Measurements from ENCODE around the gene POLR2A.
"Not testable (repeated sequence)": the region's sequence is repeated elsewhere in the genome, so short reads cannot be mapped to it uniquely, and the experiment has no call there.

POLR2A gene

DNA sequence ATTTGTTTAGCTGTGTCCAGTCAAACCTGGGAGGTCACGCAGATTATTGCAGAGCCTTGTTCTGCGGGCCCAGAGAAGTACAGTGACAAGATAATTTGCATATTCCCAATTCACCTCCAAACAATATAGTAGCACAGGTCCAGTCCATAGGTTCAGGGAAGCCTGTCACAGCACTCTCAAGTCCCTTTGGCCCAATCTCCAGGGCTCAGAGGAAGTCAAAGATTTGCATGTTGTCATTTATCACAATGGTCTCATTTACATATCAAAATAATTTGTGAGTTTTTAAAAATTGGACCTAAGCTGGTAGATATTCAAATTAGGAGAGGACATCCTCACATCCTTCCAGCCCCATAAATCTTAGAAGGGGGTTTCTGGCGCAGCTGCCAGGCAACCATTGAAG lies 16.7 kb upstream of the POLR2A start:
- Histone ChIP-seq H3K36me3 (ENCODE audit: insufficient read depth, low read length) (no peaks in the 10 kb centered on the region), H3K9me3 (ENCODE audit: control insufficient read depth, insufficient read depth, low read length) (no peaks in the 10 kb centered on the region), H3K4me1 (ENCODE audit: insufficient read depth, low read length) (no peaks in the 10 kb centered on the region), H3K9ac (ENCODE audit: low read depth, low read length) (no peak overlapping the region)

DNA sequence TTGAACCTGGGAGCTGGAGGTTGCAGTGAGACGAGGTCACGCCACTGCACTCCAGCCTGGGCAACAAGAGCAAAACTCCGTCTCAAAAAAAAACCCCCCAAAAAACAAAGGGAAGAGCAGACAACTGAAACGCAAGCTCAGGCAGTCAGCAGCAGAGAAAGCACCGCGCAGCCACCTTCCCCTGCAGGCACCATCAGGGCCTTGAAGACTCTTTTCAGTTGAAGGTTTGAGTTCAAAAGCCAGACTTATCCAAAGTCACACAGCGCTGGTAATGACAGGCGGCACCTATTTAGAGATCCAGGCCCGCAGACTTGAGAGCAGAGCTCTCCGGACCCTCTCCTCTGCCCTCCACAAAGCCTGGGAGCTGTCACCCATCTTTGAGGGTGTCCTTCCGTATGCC lies 15.9 kb upstream of the POLR2A start:
- no peaks in the 10 kb centered on the region for H3K4me1 ChIP-seq (ENCODE audit: insufficient read depth, low read length)
- H3K9me3 ChIP-seq (ENCODE audit: control insufficient read depth, insufficient read depth, low read length): no peaks in the 10 kb centered on the region
- H3K9ac ChIP-seq (ENCODE audit: low read depth, low read length): no peak overlapping the region
- no peaks in the 10 kb centered on the region for H3K36me3 ChIP-seq (ENCODE audit: insufficient read depth, low read length)

DNA sequence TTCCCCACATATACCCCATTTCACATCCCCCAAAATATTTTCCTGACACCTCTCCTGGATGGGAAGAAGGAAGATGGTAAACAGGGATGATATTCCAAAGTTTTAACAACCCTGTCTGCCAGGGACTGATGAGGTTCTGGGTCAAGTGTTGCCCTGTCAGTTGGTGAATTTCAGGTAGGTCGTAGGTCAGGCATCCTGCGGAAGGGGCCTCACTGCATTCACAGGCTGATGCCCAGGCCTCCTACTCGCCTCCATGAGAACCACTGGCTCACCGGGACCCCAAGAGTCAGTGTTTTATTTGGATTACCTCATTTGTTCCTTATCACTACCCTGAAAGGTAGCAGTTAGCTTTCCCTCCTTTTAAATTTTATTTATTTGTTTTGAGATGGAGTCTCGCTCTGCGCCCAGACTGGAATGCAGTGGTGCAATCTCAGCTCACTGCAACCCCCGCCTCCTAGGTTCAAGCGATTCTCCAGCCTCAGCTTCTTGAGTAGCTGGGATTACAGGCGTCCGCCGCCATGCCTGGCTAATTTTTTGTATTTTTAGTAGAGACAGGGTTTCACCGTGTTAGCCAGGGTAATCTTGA lies 15.3 kb upstream of the POLR2A start:
- no peaks in the 10 kb centered on the region for H3K4me1 ChIP-seq (ENCODE audit: insufficient read depth, low read length)
- H3K9ac ChIP-seq (ENCODE audit: low read depth, low read length): no peak overlapping the region
- H3K36me3 ChIP-seq (ENCODE audit: insufficient read depth, low read length): no peaks in the 10 kb centered on the region
- no peaks in the 10 kb centered on the region for H3K9me3 ChIP-seq (ENCODE audit: control insufficient read depth, insufficient read depth, low read length)

DNA sequence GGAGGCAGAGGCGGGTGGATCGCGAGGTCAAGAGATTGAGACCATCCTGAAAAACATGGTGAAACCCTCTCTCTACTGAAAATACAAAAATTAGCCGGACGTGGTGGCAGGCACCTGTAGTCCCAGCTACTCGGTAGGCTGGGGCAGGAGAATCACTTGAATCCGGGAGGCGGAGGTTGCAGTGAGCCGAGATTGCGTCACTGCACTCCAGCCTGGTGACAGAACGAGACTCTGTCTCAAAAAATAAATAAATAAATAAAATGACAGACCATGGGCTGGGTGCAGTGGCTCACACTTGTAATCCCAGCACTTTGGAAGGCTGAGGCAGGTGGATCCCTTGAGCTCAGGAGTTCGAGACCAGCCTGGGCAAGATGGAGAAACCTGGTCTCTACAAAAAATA lies 14.3 kb upstream of the POLR2A start:
- not testable (repeated sequence) for H3K9ac ChIP-seq (ENCODE audit: low read depth, low read length); H3K36me3 ChIP-seq (ENCODE audit: insufficient read depth, low read length); H3K9me3 ChIP-seq (ENCODE audit: control insufficient read depth, insufficient read depth, low read length); H3K4me1 ChIP-seq (ENCODE audit: insufficient read depth, low read length)

DNA sequence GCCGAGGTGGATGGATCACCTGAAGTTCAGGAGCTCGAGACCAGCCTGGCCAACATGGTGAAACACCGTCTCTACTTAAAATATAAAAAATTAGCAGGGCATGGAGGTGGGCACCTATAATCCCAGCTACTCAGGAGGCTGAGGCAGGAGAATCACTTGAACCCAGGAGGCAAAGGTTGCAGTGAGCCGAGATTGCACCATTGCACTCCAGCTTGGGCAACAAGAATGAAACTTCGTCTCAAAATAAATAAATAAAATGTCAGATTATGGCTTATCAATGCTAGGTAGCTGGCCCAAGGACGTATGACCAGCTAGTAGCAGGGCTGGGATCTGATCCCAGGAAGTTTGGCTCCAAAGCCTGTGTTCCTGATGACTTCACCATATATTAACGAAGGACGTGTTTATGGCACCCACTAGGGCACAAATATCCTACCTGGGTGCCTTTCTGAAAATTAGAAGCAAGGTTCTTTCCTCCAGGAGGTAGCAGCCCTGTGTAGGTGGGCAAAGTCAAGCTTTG lies 13.7 kb upstream of the POLR2A start:
- not testable (repeated sequence) for H3K9ac ChIP-seq (ENCODE audit: low read depth, low read length); H3K4me1 ChIP-seq (ENCODE audit: insufficient read depth, low read length); H3K36me3 ChIP-seq (ENCODE audit: insufficient read depth, low read length); H3K9me3 ChIP-seq (ENCODE audit: control insufficient read depth, insufficient read depth, low read length)

DNA sequence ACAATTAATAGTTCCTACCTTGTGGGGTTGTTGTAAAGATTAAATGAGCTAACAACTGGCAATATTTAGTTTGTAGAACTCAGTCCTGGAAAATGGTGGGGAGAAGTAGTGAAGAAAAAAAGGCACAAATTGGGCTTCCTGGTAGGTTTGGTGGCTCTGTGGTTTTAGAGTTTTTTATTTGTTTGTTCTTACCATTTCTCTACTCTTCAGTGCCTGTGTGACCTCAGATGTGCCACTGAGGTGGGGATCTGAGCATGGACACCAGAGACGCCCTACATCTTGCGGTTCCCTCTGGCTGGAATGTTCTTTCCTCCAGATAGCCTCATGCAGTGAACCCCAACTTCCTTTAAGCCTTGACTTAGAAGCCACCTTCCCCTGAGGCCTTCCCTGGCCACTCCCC lies 12.4 kb upstream of the POLR2A start:
- Histone ChIP-seq H3K4me1 (ENCODE audit: insufficient read depth, low read length) (peaks cover 12% of the 10 kb centered on the region), H3K36me3 (ENCODE audit: insufficient read depth, low read length) (no peaks in the 10 kb centered on the region), H3K9me3 (ENCODE audit: control insufficient read depth, insufficient read depth, low read length) (no peaks in the 10 kb centered on the region), H3K9ac (ENCODE audit: low read depth, low read length) (no peak overlapping the region)

DNA sequence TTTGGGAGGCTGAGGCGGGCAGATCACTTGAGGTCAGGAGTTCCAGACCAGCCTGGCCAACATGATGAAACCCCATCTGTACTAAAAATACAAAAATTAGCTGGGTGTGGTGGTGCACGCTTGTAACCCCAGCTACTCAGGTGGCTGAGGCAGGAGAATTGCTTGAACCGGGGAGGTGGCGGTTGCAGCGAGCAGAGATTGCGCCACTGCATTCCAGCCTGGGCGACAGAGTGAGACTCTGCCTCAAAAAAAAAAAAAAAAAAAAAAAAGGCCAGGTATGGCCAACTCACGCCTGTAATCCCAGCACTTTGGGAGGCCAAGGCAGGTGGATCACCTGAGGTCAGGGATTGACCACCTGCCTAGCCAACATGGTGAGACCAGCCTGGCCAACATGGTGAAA lies 9.4 kb upstream of the POLR2A start:
- H3K4me1 ChIP-seq (ENCODE audit: insufficient read depth, low read length): peaks cover 25% of the 10 kb centered on the region
- H3K9me3 ChIP-seq (ENCODE audit: control insufficient read depth, insufficient read depth, low read length); H3K9ac ChIP-seq (ENCODE audit: low read depth, low read length); H3K36me3 ChIP-seq (ENCODE audit: insufficient read depth, low read length): not testable (repeated sequence)

DNA sequence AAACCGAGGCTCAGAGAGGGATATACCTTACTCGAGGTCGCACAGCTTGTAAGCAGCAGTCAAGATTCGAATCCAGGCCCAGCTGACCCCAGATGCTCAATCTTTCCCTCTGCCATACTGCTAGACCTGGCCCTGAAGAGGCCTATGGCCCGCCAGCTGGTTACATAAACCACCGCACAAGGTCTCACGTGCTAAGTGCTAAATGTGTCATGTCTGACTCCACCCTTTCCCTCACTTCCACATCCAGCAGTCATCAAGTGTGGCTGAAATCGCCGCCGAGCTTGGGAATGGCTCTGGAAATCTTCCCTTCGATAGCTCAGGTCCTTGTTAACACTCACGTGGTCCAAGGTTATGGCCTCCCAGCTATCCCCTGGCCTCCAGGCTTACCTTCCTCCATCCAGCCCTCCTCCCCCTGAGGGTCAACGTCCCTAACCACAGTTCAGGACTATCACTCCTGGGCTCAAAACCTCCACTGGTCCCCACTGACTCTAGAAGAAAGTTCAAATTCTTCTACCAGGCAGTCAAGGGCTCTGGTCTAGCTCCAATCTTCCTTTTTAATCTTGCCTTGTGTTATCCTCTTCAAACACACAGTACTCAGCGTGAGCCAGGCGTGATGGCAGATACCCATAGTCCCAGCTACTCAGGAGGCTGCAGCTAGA lies 8.3 kb upstream of the POLR2A start:
- Histone ChIP-seq H3K9me3 (ENCODE audit: control insufficient read depth, insufficient read depth, low read length) (no peaks in the 10 kb centered on the region), H3K9ac (ENCODE audit: low read depth, low read length) (no peak overlapping the region), H3K4me1 (ENCODE audit: insufficient read depth, low read length) (peaks cover 30% of the 10 kb centered on the region), H3K36me3 (ENCODE audit: insufficient read depth, low read length) (no peaks in the 10 kb centered on the region)

DNA sequence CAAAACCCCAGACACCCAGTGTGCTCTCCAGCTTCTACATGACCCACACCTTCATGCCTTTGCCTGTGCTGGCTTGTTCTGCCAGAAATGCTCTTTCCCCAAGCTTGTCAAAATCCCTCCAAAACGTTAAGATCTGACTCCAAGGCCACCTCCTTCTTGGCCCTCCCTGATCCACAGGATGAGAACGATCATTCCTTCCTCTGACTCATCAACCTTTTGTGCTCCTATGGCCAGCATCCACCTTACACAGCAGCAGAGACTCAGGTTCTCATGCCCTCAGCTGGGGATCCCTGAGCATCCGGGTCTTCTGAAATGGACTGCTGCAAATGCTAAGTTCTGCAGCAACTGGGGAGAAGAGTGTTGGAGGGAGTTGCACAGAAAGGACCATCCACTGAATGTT lies 7.7 kb upstream of the POLR2A start:
- no peaks in the 10 kb centered on the region for H3K36me3 ChIP-seq (ENCODE audit: insufficient read depth, low read length)
- peaks cover 33% of the 10 kb centered on the region for H3K4me1 ChIP-seq (ENCODE audit: insufficient read depth, low read length)
- no peaks in the 10 kb centered on the region for H3K9me3 ChIP-seq (ENCODE audit: control insufficient read depth, insufficient read depth, low read length)
- H3K9ac ChIP-seq (ENCODE audit: low read depth, low read length): no peak overlapping the region

DNA sequence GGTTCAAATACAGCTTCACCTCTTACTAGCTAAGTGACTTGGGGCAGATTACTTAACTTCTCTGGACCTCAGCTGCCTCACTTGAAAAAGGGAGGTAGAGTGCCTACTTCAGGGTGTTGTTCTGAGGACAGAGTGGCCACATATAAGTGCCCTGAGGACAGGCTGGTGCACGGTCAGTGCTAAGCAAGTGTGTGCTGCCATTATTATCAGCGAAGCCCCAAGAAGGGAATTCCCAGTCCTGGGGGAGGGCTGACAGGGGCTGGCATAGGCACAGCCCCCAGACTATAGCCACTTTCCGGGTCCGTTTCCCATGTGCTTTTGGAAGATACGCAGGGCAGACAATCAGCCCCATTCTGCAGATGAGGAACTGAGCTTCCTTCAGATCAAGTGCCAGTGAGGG lies 7.2 kb upstream of the POLR2A start:
- H3K4me1 ChIP-seq (ENCODE audit: insufficient read depth, low read length): peaks cover 35% of the 10 kb centered on the region
- no peaks in the 10 kb centered on the region for H3K9me3 ChIP-seq (ENCODE audit: control insufficient read depth, insufficient read depth, low read length)
- H3K36me3 ChIP-seq (ENCODE audit: insufficient read depth, low read length): no peaks in the 10 kb centered on the region
- H3K9ac ChIP-seq (ENCODE audit: low read depth, low read length): no peak overlapping the region

DNA sequence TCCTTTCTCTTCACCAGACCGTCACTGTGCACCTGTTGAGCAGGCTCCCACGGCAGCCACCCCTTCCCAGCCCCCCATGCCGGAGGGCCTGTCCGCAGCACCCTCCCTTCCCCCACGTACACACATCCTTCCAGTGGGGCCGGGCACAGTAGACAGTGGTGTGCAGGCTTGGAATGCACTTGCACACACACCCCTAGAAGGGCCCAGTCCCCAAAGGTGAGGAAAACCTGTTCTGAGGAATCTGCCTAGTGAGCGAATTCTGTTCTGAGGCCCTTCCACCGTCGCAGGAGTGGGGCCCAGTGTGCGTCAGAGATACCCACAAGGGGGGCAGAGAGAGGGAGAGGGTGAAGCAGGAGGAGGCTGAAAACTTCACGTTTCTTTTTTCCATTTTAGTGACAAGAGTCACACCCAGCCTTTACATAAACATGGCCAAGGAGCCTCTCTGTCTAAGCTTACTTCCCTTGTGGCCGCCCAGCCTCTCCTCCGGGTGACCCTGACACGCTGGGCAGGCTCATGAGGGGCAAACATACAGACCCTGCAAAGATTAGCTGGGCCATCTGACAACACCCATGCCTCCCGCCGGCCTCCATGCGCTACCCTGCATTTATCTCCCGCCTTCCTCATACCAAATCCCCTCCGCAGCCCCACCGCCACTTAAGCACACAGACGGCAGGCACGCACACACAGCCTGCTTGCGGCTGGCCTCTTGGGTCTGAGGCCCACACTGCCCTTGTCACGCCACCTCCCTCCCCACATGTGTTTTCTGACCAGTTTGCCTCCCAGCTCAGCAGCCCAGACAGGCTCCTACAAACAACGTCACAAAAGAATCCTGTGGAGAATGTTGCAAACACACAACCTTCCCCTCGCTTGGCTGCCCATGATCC lies 6.5 kb upstream of the POLR2A start:
- H3K9ac ChIP-seq (ENCODE audit: low read depth, low read length): peak overlapping the region; percentile 73
- H3K4me1 ChIP-seq (ENCODE audit: insufficient read depth, low read length): peaks cover 35% of the 10 kb centered on the region
- no peaks in the 10 kb centered on the region for H3K36me3 ChIP-seq (ENCODE audit: insufficient read depth, low read length)
- H3K9me3 ChIP-seq (ENCODE audit: control insufficient read depth, insufficient read depth, low read length): no peaks in the 10 kb centered on the region

DNA sequence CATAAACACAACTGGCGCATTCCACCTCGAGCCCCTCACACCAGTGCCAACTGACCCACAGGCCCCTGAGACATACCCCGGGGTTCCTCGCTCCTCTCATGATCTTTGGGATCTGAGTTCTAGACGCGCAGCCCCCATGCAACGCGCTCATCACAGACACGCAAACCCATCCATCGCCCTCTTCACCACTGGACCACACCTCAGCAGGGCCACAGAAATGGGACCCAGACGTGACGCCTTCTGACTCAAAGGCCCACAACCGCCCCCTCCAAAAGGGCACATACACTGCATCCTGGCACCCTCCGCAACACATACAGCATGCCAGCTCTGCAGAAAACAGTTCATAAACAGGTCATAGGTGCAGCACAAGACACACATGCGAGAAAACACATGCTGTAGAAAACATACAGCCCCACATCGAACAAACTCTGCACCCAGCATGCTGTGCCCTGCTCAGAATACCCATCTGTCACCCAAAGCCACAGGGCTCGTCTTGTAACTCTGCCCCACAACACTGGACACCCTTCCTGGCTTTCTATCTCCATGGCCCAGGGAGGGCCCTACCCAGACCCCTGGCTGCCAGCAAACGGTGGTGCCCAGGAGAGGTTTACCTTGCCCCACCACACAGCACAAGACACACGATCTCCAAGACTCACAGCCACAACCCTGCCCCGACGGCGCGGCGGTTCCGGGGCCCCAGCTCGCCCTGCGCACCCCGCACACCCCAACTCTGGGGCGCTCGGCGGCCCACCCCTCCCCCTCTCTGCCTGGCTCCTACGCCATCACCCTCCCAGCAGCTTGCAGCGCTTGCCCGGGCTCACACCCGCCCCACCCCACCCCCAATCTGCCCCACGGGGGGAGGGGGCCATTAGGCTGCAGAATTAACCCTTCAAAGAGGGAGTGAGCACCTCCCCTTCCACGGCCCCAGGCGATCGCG lies 5.6 kb upstream of the POLR2A start:
- Histone ChIP-seq H3K9me3 (ENCODE audit: control insufficient read depth, insufficient read depth, low read length) (no peaks in the 10 kb centered on the region), H3K9ac (ENCODE audit: low read depth, low read length) (peak overlapping the region; percentile 73), H3K4me1 (ENCODE audit: insufficient read depth, low read length) (peaks cover 35% of the 10 kb centered on the region), H3K36me3 (ENCODE audit: insufficient read depth, low read length) (no peaks in the 10 kb centered on the region)

DNA sequence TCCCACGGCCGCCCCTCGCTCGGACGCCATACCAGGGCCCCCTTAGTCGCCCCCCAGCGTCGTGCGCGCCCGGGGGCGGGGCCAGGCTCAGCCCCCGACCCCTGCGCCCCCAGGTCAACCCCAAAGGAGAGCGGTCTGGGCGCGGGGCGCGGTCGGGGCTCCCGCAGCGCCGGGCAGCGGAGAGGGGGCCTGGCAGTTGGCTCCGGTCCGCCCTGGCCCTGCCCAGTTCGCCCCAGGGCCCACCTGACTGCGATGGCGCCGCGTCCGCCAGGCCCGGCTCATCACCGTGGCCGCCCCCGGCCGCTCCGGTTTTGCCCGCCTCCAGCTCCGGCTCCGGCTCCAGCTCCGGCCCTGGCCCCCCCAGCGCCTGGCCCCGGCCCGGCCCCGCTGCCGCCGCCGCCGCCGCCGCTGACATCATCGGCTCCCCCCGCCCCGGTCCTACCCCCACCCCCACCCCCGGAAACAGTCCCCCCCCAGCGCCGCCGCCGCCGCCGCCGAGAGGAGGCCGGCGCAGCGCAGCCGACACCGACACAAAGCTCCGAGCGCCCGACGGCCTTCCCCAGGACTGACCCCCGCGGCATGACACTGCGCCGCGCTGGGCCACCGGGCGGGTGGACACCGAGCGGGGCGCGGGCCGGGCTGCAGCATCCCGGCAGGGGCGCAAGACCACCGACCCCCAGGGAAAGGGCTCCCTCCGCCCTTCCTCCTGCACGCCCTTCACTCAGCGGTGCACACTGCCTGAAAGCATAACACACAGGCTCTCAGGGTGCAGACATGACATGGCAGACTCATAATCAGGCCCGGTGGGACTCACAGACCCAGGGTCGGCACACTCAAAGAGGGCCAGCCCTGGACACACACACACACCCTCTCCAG lies 4.7 kb upstream of the POLR2A start, which contains the start of gene ZBTB4:
TSS of gene ZBTB4 (minus strand) at position 419 of the 876 bp plus-strand sequence. CDS start 12,830 bp downstream, outside the sequence.
- H3K9me3 ChIP-seq (ENCODE audit: control insufficient read depth, insufficient read depth, low read length): no peaks in the 10 kb centered on the region
- peaks cover 35% of the 10 kb centered on the region for H3K4me1 ChIP-seq (ENCODE audit: insufficient read depth, low read length)
- H3K9ac ChIP-seq (ENCODE audit: low read depth, low read length): peak within 1 kb of the TSS; percentile 80
- H3K36me3 ChIP-seq (ENCODE audit: insufficient read depth, low read length): no peaks in the 10 kb centered on the region
